ENCODE measurements around the gene BNIP3. TPM values are rescaled to one million over a fixed set of nuclear protein-coding genes. Genes with fewer than 3 reads are reported as not detected.

BNIP3 gene
- total and polyA plus RNA-seq, 2 of the 13 experiments (the other 11 are each of a cell fraction or from before 2014, with no cell fraction given), result 73.7 to 223 TPM

DNA sequence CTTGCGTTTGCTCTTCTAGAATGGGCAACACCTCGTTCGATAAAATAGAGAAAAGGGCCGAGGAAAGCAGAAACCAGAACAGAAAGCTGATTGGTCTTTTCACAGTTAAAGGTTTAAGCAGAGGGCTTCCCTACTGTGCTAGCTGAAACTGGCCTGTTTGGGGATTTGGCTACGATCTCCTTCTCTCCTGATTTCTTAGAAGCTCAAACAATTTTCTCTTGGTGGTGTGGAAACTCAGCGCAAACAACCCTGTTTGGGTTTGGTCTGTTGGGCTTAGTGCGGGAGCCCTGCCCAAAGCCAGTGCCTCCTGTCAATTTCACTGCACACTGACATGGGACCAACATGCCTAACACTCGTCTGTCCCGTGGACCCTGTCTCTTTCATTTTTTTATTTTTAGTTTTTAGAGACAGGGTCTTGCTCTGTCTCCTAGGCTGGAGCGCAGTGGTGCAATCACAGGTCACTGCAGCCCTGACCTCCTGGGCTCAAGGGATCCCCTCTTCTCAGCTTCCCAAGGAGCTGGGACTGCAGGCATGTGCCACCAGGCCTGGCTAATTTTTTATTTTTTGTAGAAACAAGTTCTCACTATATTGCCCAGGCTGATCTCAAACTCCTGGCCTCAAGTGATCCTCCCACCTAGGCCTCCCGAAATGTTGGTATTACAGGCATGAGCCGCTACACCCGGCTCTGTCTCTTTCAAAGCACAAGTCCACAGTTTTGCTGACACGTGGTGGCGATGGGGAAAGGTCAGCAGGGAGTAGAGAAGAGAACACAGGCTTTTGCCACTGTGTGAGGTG lies 16.5 kb upstream of the BNIP3 start (continued):
- TF ChIP-seq TGIF2 (CRISPR knock-in tag; IDR thresholded peaks at IDR 0.05) (peak; percentile 74; the same call in 1 of the 2 replicates), ZNF232 (CRISPR knock-in tag; IDR thresholded peaks at IDR 0.05; ENCODE audit: borderline replicate concordance) (peak; percentile 56; the same call in 1 of the 2 replicates), ZNF292 (CRISPR knock-in tag; IDR thresholded peaks at IDR 0.05; ENCODE audit: borderline replicate concordance, low read depth) (peak; percentile 51; the same call in 1 of the 2 replicates), GATAD2A (CRISPR knock-in tag; IDR thresholded peaks at IDR 0.05) (peak; percentile 48), KLF6 (CRISPR knock-in tag; IDR thresholded peaks at IDR 0.05) (peak; percentile 36; the same call in 1 of the 2 replicates), DZIP1 (CRISPR knock-in tag; IDR thresholded peaks at IDR 0.05) (0 out of 2 replicates have a peak, but pooled peaks have one; percentile 53), ZNF619 (CRISPR knock-in tag; IDR thresholded peaks at IDR 0.05) (no peak), HCFC1 (IDR thresholded peaks at IDR 0.05; ENCODE audit: low read depth, low read length) (no peak), MIER2 (CRISPR knock-in tag; IDR thresholded peaks at IDR 0.05) (0 out of 2 replicates have a peak, but pooled peaks have one; percentile 10), REPIN1 (CRISPR knock-in tag; IDR thresholded peaks at IDR 0.05; ENCODE audit: borderline replicate concordance, low read depth) (no peak), MXD4 (CRISPR knock-in tag; IDR thresholded peaks at IDR 0.05) (0 out of 2 replicates have a peak, but pooled peaks have one; percentile 24), ZNF235 (CRISPR knock-in tag; IDR thresholded peaks at IDR 0.05; ENCODE audit: borderline replicate concordance) (no peak), CREB3 (CRISPR knock-in tag; IDR thresholded peaks at IDR 0.05) (peak; percentile 51; the same call in 1 of the 2 replicates), ZNF549 (CRISPR knock-in tag; IDR thresholded peaks at IDR 0.05) (no peak)
- TF ChIP-seq, protein P1, sequence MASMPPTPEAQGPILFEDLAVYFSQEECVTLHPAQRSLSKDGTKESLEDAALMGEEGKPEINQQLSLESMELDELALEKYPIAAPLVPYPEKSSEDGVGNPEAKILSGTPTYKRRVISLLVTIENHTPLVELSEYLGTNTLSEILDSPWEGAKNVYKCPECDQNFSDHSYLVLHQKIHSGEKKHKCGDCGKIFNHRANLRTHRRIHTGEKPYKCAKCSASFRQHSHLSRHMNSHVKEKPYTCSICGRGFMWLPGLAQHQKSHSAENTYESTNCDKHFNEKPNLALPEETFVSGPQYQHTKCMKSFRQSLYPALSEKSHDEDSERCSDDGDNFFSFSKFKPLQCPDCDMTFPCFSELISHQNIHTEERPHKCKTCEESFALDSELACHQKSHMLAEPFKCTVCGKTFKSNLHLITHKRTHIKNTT (CRISPR knock-in tag; IDR thresholded peaks at IDR 0.05), result no peak
- TF ChIP-seq, protein P2, sequence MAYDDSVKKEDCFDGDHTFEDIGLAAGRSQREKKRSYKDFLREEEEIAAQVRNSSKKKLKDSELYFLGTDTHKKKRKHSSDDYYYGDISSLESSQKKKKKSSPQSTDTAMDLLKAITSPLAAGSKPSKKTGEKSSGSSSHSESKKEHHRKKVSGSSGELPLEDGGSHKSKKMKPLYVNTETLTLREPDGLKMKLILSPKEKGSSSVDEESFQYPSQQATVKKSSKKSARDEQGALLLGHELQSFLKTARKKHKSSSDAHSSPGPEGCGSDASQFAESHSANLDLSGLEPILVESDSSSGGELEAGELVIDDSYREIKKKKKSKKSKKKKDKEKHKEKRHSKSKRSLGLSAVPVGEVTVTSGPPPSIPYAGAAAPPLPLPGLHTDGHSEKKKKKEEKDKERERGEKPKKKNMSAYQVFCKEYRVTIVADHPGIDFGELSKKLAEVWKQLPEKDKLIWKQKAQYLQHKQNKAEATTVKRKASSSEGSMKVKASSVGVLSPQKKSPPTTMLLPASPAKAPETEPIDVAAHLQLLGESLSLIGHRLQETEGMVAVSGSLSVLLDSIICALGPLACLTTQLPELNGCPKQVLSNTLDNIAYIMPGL (CRISPR knock-in tag; IDR thresholded peaks at IDR 0.05; ENCODE audit: borderline replicate concordance in 1 of 2, low read depth in 1 of 2), result peak in 1 of 2 experiments; percentile 30; a peak in 1 of 4 replicates
- TF ChIP-seq, protein P3, sequence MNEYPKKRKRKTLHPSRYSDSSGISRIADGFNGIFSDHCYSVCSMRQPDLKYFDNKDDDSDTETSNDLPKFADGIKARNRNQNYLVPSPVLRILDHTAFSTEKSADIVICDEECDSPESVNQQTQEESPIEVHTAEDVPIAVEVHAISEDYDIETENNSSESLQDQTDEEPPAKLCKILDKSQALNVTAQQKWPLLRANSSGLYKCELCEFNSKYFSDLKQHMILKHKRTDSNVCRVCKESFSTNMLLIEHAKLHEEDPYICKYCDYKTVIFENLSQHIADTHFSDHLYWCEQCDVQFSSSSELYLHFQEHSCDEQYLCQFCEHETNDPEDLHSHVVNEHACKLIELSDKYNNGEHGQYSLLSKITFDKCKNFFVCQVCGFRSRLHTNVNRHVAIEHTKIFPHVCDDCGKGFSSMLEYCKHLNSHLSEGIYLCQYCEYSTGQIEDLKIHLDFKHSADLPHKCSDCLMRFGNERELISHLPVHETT (CRISPR knock-in tag; conservative IDR thresholded peaks at IDR 0.05), result 0 out of 2 replicates have a peak, but pooled peaks have one; percentile 40
- TF ChIP-seq, protein P4, sequence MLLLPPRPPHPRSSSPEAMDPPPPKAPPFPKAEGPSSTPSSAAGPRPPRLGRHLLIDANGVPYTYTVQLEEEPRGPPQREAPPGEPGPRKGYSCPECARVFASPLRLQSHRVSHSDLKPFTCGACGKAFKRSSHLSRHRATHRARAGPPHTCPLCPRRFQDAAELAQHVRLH (CRISPR knock-in tag; IDR thresholded peaks at IDR 0.05; ENCODE audit: borderline replicate concordance, low read depth), result peak; percentile 3; the same call in 1 of the 2 replicates
- TF ChIP-seq, protein P5, sequence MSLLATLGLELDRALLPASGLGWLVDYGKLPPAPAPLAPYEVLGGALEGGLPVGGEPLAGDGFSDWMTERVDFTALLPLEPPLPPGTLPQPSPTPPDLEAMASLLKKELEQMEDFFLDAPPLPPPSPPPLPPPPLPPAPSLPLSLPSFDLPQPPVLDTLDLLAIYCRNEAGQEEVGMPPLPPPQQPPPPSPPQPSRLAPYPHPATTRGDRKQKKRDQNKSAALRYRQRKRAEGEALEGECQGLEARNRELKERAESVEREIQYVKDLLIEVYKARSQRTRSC (CRISPR knock-in tag; IDR thresholded peaks at IDR 0.05; ENCODE audit: low read depth), result 0 out of 2 replicates have a peak, but pooled peaks have one; percentile 40

Measured in HepG2 (cell line).